ENCODE measurements around the gene NCMAP.
"Not testable (repeated sequence)": the region's sequence is repeated elsewhere in the genome, so short reads cannot be mapped to it uniquely, and the experiment has no call there.

Gene NCMAP

DNA sequence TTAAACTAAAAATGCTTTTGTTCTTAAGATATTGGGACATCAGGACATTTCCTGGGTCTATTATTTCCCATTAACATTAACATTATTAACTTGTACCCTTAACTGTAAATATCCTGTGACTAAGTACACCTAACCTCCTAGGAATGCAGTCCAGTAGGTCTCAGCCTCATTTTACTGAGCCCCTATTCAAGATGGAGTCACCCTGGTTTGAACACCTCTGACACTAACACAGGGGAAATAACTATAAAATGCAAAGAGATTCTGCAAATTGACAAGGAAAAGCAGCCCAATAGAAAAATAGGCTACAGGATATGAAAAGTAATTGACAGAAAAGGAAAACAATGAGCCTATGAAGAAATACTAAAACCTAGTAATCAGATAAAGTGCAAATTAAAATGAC is 11.6 kb upstream of the NCMAP start:
- DNase-seq: no peak

GRCh38 chr1:24545662-24546061 is 10.2 kb upstream of the NCMAP start:
- DNase-seq: no peak

GRCh38 chr1:24547195-24547594 is 8.7 kb upstream of the NCMAP start:
- no peak for DNase-seq

DNA sequence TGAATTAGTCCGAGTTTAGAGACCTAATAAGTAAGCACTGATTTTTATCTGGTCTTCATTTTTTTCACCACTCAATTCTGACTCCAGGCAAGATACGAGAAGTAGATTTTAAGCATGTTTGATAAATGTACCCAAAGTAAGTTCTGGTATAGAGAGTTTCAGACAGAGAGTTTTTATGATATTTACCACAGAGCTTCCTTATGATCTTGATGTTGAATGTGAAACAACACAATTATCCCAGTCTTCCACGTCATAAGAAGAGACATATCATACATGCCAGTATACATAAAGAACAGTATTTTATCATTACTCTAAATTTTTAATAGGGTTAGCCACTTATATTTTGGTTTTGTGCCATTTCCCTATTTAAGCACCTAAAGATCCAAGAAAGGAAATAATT is 7.8 kb upstream of the NCMAP start:
- no peak for DNase-seq

DNA sequence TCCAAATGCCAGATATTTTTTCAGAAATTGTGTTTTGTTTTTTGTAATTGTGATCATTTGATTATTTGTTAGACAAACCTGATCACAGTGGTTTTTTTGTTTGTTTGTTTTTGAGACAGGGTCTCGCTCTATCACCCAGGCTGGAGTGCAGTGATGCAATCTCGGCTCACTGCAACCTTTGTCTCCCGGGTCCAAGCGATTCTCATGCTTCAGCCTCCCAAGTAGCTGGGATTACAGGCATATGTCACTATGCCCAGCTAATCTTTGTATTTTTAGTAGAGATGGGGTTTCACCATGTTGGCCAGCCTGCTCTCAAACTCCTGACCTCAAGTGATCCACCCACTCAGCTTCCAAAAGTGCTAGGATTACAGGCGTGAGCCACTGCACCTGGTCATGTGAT is 6.7 kb upstream of the NCMAP start:
- DNase-seq: not testable (repeated sequence)

- DNase-seq: no peak
Observed at GRCh38 chr1:24551290-24551959, 4.5 kb upstream of the NCMAP start.

DNA sequence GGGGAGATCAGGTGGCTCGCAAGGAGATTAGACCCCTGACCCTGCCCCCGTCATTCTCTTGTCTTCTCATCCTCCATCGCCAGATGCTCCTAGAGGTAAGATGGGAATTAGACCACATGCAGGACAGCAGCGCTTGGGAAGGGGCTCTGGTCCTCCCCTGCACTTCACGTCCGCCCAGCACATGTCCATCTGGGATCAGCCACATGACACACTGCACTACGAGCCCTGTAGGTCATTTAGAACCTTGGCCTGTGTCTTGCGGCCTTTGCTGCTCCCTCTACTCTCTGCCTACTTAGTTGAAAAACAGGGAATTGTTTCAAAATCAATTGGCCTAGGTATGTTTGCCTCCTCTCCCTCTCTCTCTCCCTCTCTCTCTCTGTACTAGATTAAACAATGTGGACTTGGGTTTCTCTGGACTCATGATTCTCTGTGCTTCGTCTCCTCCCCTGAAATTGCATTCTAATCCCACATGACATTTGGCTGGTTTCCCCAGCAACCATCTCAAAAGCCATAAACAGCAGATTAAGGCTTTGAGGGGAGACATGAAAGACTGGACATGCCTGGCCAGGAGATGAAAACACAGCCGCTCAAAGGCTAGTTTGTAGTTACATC is 3.8 kb upstream of the NCMAP start:
- no peak for DNase-seq

DNA sequence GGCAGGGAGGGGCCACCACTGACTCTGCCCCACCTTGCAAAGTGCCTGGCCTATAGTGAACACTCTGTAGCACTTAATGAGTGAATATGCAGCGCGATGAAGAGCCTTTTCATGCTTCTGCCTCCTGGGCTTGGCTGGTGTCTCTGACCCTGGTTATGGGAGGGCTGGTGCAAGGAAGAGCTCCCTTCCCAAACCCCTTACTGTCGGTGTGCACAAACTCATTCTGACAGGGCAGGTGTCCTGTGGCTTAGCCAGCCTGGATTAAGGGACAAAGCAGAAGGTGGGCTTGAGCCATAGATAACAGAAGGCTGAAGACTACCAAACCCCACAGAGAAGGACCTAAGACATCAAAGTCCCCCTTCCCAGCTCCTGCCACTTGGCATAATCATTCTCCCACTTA is 2.0 kb upstream of the NCMAP start:
- DNase-seq: no peak

DNA sequence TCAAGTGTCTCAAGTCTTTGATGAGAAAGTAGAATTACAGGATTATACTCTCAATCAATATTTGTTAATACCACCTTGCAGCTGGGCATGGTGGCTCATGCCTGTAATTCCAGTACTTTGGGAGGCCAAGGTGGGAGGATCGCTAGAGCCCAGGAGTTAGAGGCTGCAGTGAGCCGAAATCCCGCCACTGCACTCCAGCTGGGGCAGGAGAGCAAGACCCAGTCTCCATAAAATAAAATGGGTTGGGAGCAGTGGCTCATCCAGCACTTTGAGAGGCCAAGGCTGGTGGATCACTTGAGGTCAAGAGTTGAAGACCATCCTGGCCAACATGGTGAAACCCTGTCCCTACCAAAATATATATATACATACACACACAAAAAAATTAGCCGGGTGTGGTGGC is 1.2 kb upstream of the NCMAP start:
- no peak for DNase-seq

- DNase-seq: no peak
Observed at GRCh38 chr1:24556414-24556795, 518 bp downstream of the NCMAP start.

GRCh38 chr1:24557220-24557619 is 1.3 kb downstream of the NCMAP start:
- no peak for DNase-seq

DNA sequence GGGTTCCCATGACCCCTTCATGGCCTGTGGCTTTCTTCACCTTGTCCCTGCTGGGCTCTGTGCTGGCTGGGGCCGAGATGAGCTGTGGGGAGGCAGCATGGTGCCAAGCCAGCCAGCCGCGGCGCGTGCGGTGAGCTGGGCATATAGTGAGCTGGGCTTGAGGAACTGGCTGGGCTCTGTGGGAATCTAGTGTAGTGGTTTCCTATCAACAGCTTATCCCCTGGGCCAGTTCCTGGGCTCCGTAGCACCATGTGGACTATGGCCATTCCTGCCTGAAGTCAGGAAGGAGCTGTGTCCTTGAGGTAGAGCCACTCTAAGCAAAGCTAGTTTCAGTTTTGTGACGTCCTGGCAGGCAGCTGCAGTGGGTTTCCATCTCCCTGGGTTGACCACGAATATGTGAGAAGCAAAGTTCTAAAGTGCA is 1.8 kb downstream of the NCMAP start:
- DNase-seq: no peak

DNA sequence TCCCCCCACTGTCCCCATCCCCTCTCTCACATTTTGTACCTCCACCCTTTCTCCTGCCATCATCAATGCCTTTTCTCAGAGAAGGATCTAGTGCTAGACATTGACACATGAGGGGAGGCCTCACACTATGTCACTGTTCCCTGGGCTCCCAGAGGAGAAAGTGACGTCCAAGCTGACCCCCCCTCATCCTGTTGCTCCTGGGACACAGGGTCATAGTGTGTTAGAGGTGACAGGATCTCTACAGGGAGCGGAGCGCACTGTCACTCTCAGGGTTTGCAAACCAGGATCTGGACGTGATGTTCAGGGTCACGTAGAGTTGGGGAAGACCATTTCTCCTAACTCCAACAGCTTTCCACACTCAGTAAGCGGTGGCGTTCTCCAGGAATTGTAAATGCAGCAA is 2.6 kb downstream of the NCMAP start:
- no peak for DNase-seq

DNA sequence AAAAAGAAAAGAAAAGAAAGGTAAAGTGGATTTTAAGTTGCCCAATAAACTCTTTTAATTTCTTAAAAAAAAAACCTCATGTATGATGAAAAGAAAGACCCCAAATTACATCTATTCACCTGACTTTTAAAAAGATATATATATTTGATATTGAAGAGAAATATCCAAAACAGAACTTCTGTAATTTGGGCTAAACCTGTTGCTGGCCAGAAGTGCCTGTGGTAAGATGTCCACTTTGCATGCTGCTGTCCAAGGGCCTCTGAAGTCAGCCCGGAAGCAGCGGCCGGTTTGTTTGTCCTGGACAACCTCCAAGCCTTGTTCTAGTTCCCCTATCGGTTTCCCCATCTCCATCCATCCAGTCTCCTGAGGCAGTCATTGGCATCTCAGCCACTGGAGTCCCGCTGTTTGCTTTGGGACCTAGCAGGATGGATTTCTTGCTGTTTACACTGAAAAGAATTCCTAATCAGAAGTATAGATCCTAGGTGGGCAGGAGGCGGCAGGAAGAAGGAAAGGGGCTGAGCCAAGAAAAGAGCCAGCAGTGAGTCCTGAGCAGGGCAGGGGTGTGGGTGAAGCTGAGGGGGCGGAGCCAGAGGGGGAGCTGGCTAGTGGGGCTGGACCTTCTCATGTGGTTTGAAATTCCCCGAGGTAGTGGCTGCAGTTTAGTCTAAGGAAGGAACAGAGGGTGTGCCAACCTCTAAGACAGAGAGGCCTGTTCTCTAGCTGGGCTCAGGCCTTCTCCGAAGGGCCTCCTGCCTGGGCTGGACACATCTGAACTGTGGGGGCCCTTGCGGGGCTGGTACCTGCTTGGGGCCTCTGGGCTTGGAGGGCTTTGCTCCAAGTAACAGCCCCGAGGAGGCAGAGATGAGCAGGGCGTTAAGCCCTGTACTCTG is 3.3 kb downstream of the NCMAP start:
- DNase-seq: no peak

- no peak for DNase-seq
Observed at GRCh38 chr1:24560361-24560760, 4.5 kb downstream of the NCMAP start.

DNA sequence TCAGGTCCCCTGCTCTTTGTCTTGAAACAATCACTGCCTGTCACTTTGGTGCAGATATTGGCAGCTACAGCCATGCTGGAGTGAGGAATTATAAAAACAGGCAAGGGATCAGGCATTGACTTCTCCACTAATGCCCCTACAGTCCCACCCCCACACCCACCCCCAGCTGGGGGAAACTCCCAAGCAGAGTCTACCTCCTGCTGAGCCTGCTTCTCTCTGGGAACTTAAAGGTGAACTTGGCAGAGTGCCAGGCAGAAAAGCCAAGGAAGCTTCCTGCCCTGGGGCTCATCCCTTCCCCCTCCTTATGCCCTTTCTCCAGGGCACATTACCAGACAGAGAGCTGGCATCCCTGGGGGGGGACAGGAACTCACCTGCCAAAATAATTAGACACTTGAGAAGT is 6.7 kb downstream of the NCMAP start:
- no peak for DNase-seq

DNA sequence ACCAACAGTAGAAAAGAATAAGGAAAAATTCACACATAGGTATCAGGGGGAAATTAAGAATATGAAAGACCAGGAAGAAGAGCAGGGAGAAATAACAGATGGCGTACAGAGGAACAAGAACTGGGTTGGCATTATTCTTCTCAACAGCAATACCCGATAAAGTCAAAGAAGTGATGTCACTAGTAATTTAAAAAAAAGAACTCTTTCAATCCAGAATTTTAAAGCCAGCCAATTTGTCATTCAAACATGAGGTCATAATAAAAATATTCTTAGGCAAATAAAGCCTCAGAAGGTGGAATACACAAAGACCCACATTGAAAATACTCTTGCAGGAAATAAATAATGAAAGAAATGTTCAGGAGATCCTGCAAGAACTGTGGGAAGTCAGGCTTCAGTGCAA is 8.8 kb downstream of the NCMAP start:
- DNase-seq: no peak

DNA sequence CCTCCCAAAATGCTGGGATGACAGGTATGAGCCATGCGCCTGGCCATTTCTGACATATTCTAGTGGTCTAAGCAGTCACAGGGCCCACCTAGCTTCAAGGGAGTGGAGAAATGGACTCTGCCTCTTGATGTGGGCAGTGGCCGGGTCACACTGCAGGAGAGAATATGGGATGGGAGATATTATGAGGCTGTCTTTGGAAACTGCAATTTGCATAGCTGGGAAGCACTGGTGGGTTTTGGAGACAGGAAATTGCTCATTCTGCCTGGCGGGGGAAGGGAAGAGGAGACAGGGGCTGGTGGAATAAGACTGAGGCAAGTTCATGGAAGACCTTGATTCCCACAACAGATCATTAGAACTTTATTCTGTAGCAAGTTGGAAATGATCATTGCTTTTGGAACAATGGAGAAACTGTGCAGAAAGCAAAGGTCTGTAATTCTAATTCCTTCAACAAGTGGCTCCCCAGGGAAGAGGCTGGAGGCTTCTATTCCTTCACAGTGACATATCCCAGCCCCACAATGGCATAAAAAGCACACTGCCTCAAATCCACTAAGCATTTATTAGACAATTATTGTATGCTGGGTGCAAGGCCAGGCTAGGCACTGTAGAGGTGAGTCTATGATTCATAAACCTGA is 10.5 kb downstream of the NCMAP start:
- DNase-seq: no peak

- DNase-seq: no peak
Observed at GRCh38 chr1:24567792-24568388, 12.0 kb downstream of the NCMAP start.

DNA sequence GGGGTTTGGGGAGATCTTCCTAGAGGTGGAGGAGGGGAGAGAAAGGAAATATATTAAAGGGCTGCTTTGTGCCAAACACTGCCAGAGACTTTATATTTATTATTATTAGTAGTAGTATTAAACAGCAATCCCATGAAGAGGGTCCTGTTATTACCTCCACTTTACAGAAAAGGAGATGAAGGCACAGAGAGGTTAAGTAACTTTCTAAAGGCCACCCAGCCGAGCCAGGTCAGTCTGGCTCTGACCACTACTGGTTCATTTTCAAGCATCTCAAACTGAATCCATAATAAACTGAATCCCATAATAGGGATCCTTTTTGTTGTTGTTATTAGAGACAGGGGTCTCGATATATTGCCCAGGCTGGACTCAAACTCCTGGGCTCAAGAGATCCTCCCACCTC is 12.6 kb downstream of the NCMAP start:
- DNase-seq: no peak

DNA sequence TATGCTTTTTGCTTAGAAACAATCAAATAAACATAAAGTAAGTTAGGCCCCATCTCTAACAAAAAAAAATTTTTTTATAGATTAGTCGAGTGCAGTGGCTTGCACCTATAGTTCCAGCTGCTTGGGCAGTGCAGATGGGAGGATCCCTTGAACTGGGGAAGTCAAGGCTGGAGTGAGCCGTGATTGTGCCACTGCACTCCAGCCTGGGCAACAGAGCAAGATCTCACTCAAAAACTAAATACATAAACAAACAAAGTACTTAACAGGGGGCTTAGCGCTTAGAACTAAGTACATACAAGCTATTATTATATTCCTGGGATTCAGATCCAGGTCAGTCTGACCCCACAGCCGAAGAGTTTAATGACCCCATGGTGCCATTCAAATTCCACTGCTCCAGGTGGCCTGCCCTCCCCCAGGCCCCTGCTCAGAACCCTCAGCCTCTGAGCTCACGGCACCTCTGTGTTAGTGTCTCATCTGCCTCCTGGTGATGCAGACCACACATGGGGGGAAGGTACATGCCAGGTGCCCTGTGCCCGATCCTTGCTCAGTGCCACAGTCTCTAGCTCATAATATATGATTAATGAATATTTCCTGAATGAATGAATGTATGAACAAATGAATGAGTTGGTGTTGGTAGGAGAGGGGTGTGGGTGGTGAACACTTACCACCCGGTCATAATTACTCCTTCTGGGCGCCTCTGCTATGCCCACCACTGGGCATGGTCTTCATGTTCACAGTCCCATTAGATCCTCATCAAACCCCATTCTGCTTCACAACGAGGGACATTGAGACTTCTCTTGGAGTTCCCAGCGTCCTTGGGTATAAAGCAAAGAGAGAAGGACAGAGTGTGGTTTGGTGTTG is 14.6 kb downstream of the NCMAP start:
- DNase-seq: no peak

GRCh38 chr1:24572301-24572700 is 16.4 kb downstream of the NCMAP start:
- no peak for DNase-seq
